Measurements from ENCODE around the gene NKPD1.

- no peak for TF ChIP-seq EZH2phosphoT487 (IDR thresholded peaks at IDR 0.05; ENCODE audit: insufficient read depth, low read depth)
- no peak for TF ChIP-seq EZH2 (IDR thresholded peaks at IDR 0.05; ENCODE audit: insufficient read depth, poor library complexity, severe bottlenecking)
Measured at GRCh38 chr19:45156751-45157150, 4.0 kb downstream of the NKPD1 start.

All from GM23248 (cell line).